Measurements from ENCODE around the gene ST3GAL5. TPM values are rescaled to one million over a fixed set of nuclear protein-coding genes. Genes with fewer than 3 reads are reported as not detected.

ST3GAL5 gene
- total RNA-seq, 4 donors from 2014 or later: 38.6 to 56.4 (median 47.8) TPM

DNA sequence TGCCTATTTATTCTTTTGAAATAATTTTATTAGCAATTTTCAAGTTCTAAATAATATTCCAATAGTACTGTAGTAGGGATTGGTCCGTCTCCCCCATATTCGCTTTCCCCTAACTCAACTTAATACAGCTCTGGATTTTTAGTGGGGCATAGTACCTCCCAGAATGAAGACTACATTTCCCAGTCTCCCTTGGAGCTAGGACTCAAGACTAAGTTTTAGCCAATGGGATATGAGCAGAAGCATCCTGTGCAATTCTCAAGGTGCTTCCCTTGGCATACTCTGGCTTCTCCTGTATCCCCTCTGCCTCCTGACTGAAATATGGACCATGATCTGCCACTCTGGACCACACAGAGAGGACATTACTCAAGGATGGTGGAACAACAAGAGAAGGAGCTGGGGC, 24.1 kb downstream of the ST3GAL5 start:
- TF ChIP-seq, protein P1, sequence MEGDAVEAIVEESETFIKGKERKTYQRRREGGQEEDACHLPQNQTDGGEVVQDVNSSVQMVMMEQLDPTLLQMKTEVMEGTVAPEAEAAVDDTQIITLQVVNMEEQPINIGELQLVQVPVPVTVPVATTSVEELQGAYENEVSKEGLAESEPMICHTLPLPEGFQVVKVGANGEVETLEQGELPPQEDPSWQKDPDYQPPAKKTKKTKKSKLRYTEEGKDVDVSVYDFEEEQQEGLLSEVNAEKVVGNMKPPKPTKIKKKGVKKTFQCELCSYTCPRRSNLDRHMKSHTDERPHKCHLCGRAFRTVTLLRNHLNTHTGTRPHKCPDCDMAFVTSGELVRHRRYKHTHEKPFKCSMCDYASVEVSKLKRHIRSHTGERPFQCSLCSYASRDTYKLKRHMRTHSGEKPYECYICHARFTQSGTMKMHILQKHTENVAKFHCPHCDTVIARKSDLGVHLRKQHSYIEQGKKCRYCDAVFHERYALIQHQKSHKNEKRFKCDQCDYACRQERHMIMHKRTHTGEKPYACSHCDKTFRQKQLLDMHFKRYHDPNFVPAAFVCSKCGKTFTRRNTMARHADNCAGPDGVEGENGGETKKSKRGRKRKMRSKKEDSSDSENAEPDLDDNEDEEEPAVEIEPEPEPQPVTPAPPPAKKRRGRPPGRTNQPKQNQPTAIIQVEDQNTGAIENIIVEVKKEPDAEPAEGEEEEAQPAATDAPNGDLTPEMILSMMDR (IDR thresholded peaks at IDR 0.05; ENCODE audit: low read depth): no peak

DNA sequence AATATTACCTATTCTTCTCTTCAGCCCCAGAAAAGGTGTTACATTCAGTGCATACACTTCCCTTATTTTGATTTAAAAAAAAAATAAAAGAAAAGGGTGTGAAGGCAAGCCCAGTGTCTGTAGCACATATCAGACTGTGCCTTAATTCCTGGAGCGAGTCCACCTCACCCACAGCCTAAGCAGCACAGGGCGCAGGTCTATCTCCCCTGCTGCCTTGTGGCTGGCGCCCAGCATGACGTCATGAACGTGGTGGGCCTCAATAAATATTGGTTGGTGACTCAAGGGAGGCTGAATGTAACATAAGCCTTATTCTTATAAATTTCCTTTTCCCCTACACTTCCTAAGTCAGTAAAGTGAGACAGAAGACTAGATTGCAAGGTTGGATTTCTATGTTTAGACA, 26.4 kb downstream of the ST3GAL5 start:
- TF ChIP-seq, protein P1 (IDR thresholded peaks at IDR 0.05; ENCODE audit: low read depth): no peak

GRCh38 chr2:85861650-85862049, 27.1 kb downstream of the ST3GAL5 start:
- TF ChIP-seq, protein P1 (IDR thresholded peaks at IDR 0.05; ENCODE audit: low read depth): no peak

DNA sequence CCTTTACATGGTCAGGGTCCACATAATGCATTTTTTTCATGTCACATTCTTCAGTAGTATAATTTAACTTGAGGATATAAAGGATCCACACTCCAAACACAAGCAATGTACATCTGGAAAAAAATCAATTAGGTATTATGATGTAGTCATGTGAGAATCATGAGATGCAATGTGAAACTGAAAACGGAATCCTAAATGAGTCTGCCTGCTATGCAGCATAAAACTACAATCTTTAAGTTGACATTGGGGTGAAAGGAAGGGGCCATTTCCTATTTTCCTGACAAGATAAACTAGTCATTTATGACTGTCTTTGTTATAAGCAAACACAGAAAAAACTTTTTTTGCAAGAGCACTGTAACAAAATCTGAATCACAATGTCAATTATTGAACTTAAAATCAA, 27.6 kb downstream of the ST3GAL5 start:
- TF ChIP-seq, protein P1 (IDR thresholded peaks at IDR 0.05; ENCODE audit: low read depth): no peak

- TF ChIP-seq, protein P1 (IDR thresholded peaks at IDR 0.05; ENCODE audit: low read depth): no peak
These were observed 29.9 kb downstream of the ST3GAL5 start for GRCh38 chr2:85858841-85859240.

- TF ChIP-seq, protein P1 (IDR thresholded peaks at IDR 0.05; ENCODE audit: low read depth): no peak
These were observed 33.9 kb downstream of the ST3GAL5 start for GRCh38 chr2:85854897-85855296.

DNA sequence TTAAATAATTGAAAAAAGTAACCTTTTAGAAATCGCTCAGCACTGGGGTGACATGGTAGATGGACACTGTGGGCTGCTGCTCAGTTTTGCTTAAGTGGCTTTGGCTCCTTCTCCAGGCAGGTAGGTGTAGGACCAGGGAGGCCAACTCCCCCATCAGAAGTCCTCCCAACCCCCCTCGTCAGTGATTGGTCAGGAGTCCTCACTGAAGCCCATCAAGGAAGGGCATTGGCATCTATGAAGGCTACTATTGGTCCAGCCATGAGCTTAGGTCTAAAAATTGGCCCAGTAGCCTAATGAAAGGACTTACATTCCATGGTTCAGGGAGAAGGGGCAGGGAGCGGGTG, 34.7 kb downstream of the ST3GAL5 start:
- TF ChIP-seq, protein P1 (IDR thresholded peaks at IDR 0.05; ENCODE audit: low read depth): no peak
